Neural cell (in vitro differentiated cells): ENCODE results near the gene PATZ1. TPM values are rescaled to one million over a fixed set of nuclear protein-coding genes. Genes with fewer than 3 reads are reported as not detected.

Experiments
- H2AFZ ChIP-seq: fragments of 200-600, 300-800 bp; sonication (generic), shearing (Covaris generic); 2 replicates; pipeline ENCODE4 v1.6.0; 2014; ENCODE audit warnings: low read depth, mild to moderate bottlenecking, antibody characterized with exemption, low read length, moderate library complexity
- H3F3A ChIP-seq: fragments of 200-600 bp; shearing (Covaris generic); 2 replicates; pipeline ENCODE4 v1.6.1; 2016; ENCODE audit warnings: mild to moderate bottlenecking, moderate library complexity, mixed read lengths, antibody characterized with exemption, low read length; ENCODE audit not compliant: insufficient read depth, poor library complexity, severe bottlenecking
- H3K27ac ChIP-seq: fragments of 200-600, 300-800 bp; sonication (generic), shearing (Covaris generic); 2 replicates; pipeline ENCODE4 v1.5.1; 2014; ENCODE audit warnings: mild to moderate bottlenecking, low read length, moderate library complexity
- H3K27me3 ChIP-seq: fragments of 300-800, 200-600 bp; sonication (generic), shearing (Covaris generic); 2 replicates; pipeline ENCODE4 v1.6.0; 2014; ENCODE audit warnings: mild to moderate bottlenecking, low read depth, low read length, moderate library complexity; ENCODE audit not compliant: insufficient read depth
- H3K36me3 ChIP-seq: fragments of 300-800, 200-600 bp; sonication (generic), shearing (Covaris generic); 2 replicates; pipeline ENCODE4 v1.5.1; 2014; ENCODE audit warnings: mild to moderate bottlenecking, antibody characterized with exemption, low read length, moderate library complexity; ENCODE audit not compliant: insufficient read depth
- H3K4me2 ChIP-seq: fragments of 300-800, 200-600 bp; sonication (generic), shearing (Covaris generic); 2 replicates; pipeline ENCODE4 v1.6.0; 2014; ENCODE audit warnings: mild to moderate bottlenecking, low read length
- H3K4me3 ChIP-seq: fragments of 300-800, 200-600 bp; sonication (generic), shearing (Covaris generic); 2 replicates; pipeline ENCODE4 v1.5.1; 2014; ENCODE audit warnings: mild to moderate bottlenecking, low read length, moderate library complexity
- H3K79me2 ChIP-seq: fragments of 200-600 bp; shearing (Covaris generic); replicated peaks from 2 replicates; pipeline ENCODE4 v1.6.0; 2014; ENCODE audit warnings: mild to moderate bottlenecking, low read length, moderate library complexity; ENCODE audit not compliant: insufficient read depth
- H3K9ac ChIP-seq: fragments of 300-800, 200-600 bp; sonication (generic), shearing (Covaris generic); 2 replicates; pipeline ENCODE4 v1.6.1; 2016; ENCODE audit warnings: mild to moderate bottlenecking, low read length, mixed read lengths
- H3K9me2 ChIP-seq: fragments of 200-600 bp; shearing (Covaris generic); 2 replicates; pipeline ENCODE4 v1.6.1; 2016; ENCODE audit warnings: mild to moderate bottlenecking, low read length, mixed read lengths; ENCODE audit not compliant: insufficient read depth
- H3K9me3 ChIP-seq: fragments of 200-600, 300-800 bp; sonication (generic), shearing (Covaris generic); 2 replicates; pipeline ENCODE4 v1.6.1; 2016; ENCODE audit warnings: mild to moderate bottlenecking, mixed run types, low read length, moderate library complexity, mixed read lengths
- H4K20me1 ChIP-seq: fragments of 200-600 bp; shearing (Covaris generic); 2 replicates; pipeline ENCODE4 v1.6.1; 2016; ENCODE audit warnings: mild to moderate bottlenecking, mixed run types; ENCODE audit not compliant: insufficient read depth
- EP300 ChIP-seq: fragments of 450-650 bp; conservative IDR thresholded peaks from 2 replicates; pipeline ENCODE4 v1.6.1; 2014; ENCODE audit warnings: antibody characterized with exemption, mild to moderate bottlenecking, moderate library complexity; ENCODE audit not compliant: poor library complexity, severe bottlenecking
- EZH2 ChIP-seq: fragments of 200-600, 300-800 bp; shearing (Covaris generic), sonication (generic); IDR thresholded peaks from 2 replicates; pipeline ENCODE4 v1.6.1; 2014; ENCODE audit warnings: antibody characterized with exemption, low read length, borderline replicate concordance, mild to moderate bottlenecking; ENCODE audit not compliant: insufficient read depth, poor library complexity, severe bottlenecking
- MXI1 ChIP-seq: fragments of 450-650 bp; conservative IDR thresholded peaks from 2 replicates; pipeline ENCODE4 v1.6.1; 2014; ENCODE audit warnings: antibody characterized with exemption, mild to moderate bottlenecking; ENCODE audit not compliant: poor library complexity, severe bottlenecking
- POLR2AphosphoS5 ChIP-seq: IDR thresholded peaks from 2 replicates; pipeline ENCODE4 v1.6.1; 2012
- RAD21 ChIP-seq: fragments of 450-650 bp; conservative IDR thresholded peaks from 2 replicates; pipeline ENCODE4 v1.6.1; 2014; ENCODE audit warnings: antibody characterized with exemption, mild to moderate bottlenecking, moderate library complexity
- SMC3 ChIP-seq: fragments of 450-650 bp; conservative IDR thresholded peaks from 2 replicates; pipeline ENCODE4 v1.6.1; 2014; ENCODE audit warnings: antibody characterized with exemption, mild to moderate bottlenecking, moderate library complexity; ENCODE audit not compliant: poor library complexity
- TAF1 ChIP-seq: IDR thresholded peaks from 2 replicates; pipeline ENCODE4 v1.6.1; 2012; ENCODE audit warnings: low read depth
- polyA plus RNA-seq: library from polyadenylated mRNA; depleted of rRNA; stranded (reverse); fragments of >200 nt; gene quantifications from 2 replicates; pipeline ENCODE4 v1.2.3, GENCODE V29; 2014
- TF ChIP-seq, protein P1 (sequence below): IDR thresholded peaks from 2 replicates; pipeline ENCODE4 v1.6.1; 2012; ENCODE audit warnings: borderline replicate concordance
- TF ChIP-seq, protein P2 (sequence below): fragments of 450-650 bp; IDR thresholded peaks from 2 replicates; pipeline ENCODE4 v1.5.1; 2014; ENCODE audit warnings: antibody characterized with exemption, mild to moderate bottlenecking, moderate library complexity; ENCODE audit not compliant: poor library complexity, severe bottlenecking

PATZ1 gene
- polyA plus RNA-seq, 1 donor from 2014 or later = 33.5 TPM

DNA sequence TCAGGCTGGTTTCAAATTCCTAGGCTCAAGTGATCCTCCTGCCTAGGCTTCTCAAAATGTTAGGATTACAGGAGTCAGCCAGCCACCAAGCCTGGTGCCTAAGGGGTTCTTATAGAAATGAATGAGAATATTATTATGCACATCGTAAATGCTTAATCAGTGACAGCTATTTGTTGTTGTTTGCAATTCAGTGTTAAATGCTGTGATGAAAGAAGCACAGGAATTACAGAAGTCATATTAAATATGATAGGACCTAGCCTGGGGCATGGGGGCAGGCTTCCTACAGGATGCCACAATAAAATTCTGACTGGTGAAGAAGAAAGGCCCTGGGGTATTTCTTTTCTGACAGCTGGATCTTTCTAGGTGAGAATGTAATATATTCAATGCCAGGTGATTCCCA is 13.9 kb upstream of the PATZ1 start:
- Histone ChIP-seq H3F3A (no peaks in the 10 kb centered on the region), H3K9ac (no peak overlapping the region), H4K20me1 (no peaks in the 10 kb centered on the region), H3K4me3 (no peak overlapping the region), H3K9me3 (no peaks in the 10 kb centered on the region), H3K36me3 (no peaks in the 10 kb centered on the region), H2AFZ (no peak overlapping the region), H3K9me2 (no peaks in the 10 kb centered on the region), H3K4me2 (no peak overlapping the region), H3K79me2 (no peaks in the 10 kb centered on the region), H3K27me3 (no peaks in the 10 kb centered on the region), H3K27ac (no peak overlapping the region)
- TF ChIP-seq MXI1 = no peak
- TF ChIP-seq, protein P1, sequence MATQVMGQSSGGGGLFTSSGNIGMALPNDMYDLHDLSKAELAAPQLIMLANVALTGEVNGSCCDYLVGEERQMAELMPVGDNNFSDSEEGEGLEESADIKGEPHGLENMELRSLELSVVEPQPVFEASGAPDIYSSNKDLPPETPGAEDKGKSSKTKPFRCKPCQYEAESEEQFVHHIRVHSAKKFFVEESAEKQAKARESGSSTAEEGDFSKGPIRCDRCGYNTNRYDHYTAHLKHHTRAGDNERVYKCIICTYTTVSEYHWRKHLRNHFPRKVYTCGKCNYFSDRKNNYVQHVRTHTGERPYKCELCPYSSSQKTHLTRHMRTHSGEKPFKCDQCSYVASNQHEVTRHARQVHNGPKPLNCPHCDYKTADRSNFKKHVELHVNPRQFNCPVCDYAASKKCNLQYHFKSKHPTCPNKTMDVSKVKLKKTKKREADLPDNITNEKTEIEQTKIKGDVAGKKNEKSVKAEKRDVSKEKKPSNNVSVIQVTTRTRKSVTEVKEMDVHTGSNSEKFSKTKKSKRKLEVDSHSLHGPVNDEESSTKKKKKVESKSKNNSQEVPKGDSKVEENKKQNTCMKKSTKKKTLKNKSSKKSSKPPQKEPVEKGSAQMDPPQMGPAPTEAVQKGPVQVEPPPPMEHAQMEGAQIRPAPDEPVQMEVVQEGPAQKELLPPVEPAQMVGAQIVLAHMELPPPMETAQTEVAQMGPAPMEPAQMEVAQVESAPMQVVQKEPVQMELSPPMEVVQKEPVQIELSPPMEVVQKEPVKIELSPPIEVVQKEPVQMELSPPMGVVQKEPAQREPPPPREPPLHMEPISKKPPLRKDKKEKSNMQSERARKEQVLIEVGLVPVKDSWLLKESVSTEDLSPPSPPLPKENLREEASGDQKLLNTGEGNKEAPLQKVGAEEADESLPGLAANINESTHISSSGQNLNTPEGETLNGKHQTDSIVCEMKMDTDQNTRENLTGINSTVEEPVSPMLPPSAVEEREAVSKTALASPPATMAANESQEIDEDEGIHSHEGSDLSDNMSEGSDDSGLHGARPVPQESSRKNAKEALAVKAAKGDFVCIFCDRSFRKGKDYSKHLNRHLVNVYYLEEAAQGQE = no peak
- no peak for TF ChIP-seq EZH2
- TF ChIP-seq SMC3 = no peak
- TF ChIP-seq POLR2AphosphoS5 = no peak
- no peak for TF ChIP-seq EP300
- TF ChIP-seq, protein P2, sequence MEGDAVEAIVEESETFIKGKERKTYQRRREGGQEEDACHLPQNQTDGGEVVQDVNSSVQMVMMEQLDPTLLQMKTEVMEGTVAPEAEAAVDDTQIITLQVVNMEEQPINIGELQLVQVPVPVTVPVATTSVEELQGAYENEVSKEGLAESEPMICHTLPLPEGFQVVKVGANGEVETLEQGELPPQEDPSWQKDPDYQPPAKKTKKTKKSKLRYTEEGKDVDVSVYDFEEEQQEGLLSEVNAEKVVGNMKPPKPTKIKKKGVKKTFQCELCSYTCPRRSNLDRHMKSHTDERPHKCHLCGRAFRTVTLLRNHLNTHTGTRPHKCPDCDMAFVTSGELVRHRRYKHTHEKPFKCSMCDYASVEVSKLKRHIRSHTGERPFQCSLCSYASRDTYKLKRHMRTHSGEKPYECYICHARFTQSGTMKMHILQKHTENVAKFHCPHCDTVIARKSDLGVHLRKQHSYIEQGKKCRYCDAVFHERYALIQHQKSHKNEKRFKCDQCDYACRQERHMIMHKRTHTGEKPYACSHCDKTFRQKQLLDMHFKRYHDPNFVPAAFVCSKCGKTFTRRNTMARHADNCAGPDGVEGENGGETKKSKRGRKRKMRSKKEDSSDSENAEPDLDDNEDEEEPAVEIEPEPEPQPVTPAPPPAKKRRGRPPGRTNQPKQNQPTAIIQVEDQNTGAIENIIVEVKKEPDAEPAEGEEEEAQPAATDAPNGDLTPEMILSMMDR = no peak
- TF ChIP-seq TAF1 = no peak
- no peak for TF ChIP-seq RAD21

DNA sequence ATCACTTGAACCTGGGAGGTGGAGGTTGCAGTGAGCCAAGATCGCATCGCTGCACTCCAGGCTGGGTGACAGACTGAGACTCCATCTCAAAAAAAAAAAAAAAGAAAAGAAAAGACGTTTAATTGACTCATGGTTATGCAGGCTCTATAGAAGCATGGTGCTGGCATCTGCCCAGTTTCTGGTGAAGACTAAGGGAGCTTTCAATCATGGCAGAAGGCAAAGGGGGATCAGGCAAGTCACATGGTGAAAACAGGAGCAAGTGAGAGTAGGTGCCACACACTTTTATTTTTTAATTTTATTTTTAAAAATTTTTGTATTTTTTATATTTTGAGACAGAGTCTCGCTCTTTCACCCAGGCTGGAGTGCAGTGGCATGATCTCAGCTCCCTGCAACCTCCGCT is 8.4 kb upstream of the PATZ1 start:
- no peak overlapping the region for H2AFZ ChIP-seq
- no peaks in the 10 kb centered on the region for H3K36me3 ChIP-seq
- no peaks in the 10 kb centered on the region for H3F3A ChIP-seq
- no peaks in the 10 kb centered on the region for H3K27me3 ChIP-seq
- no peaks in the 10 kb centered on the region for H3K79me2 ChIP-seq
- H3K9me3 ChIP-seq = no peaks in the 10 kb centered on the region
- H3K4me2 ChIP-seq = no peak overlapping the region
- TF ChIP-seq, protein P2 = no peak
- TF ChIP-seq EZH2 (no peak), SMC3 (no peak), RAD21 (no peak)
- TF ChIP-seq, protein P1 = no peak
- no peak overlapping the region for H3K27ac ChIP-seq
- no peak overlapping the region for H3K9ac ChIP-seq
- H3K4me3 ChIP-seq = no peak overlapping the region
- no peaks in the 10 kb centered on the region for H4K20me1 ChIP-seq
- H3K9me2 ChIP-seq = no peaks in the 10 kb centered on the region
